Esophagus squamous epithelium (tissue), 4 donors: ENCODE data around the gene ZNF77.

Experiments used
- CTCF ChIP-seq, 6 experiments: fragments of 450-650 bp in 4 of 6; fragments of 200-600 bp in 2 of 6; sonication (generic) in 2 of 6; IDR thresholded peaks; one replicate each; pipeline ENCODE4 v1.5.1; 2016 to 2019; ENCODE audit warnings: antibody characterized with exemption in 6 of 6, mild to moderate bottlenecking in 4 of 6, moderate library complexity in 4 of 6
- POLR2A ChIP-seq, 4 donors: fragments of 450-650 bp; IDR thresholded peaks; one replicate each; pipeline ENCODE4 v1.6.1; 2017; ENCODE audit warnings: antibody characterized with exemption in 4 of 4, mild to moderate bottlenecking in 4 of 4, moderate library complexity in 3 of 4

- TF ChIP-seq CTCF (IDR thresholded peaks at IDR 0.05), result peak in 4 of 6 experiments; percentile 16 to 36 (median 22)
- TF ChIP-seq POLR2A (IDR thresholded peaks at IDR 0.05), result no peak
These were observed 8.2 kb upstream of the ZNF77 start for GRCh38 chr19:2952953-2953481.
